GM08714 (cell line): ENCODE measurements around the gene SSUH2.
"Not testable (repeated sequence)": the region's sequence is repeated elsewhere in the genome, so short reads cannot be mapped to it uniquely, and the experiment has no call there.

Experiments
- H3K4me3 ChIP-seq: fragments of 200-500 bp; sonication (Bioruptor generic); 2 replicates; pipeline ENCODE4 v1.5.1; 2014; ENCODE audit warnings: mild to moderate bottlenecking, low read length, inconsistent platforms
- ZNF274 ChIP-seq: IDR thresholded peaks from 2 replicates; pipeline ENCODE4 v1.6.1; 2012; ENCODE audit warnings: mild to moderate bottlenecking, low read depth, low read length

SSUH2 gene

GRCh38 chr3:8597219-8597853 is 47.3 kb downstream of the SSUH2 start:
- no peak overlapping the region for H3K4me3 ChIP-seq
- no peak for TF ChIP-seq ZNF274

GRCh38 chr3:8596321-8597218 is 48.0 kb downstream of the SSUH2 start:
- TF ChIP-seq ZNF274 = no peak
- H3K4me3 ChIP-seq = no peak overlapping the region

GRCh38 chr3:8595695-8596115 is 48.9 kb downstream of the SSUH2 start:
- no peak for TF ChIP-seq ZNF274
- H3K4me3 ChIP-seq = no peak overlapping the region

GRCh38 chr3:8595252-8595651 is 49.3 kb downstream of the SSUH2 start:
- no peak overlapping the region for H3K4me3 ChIP-seq
- TF ChIP-seq ZNF274 = no peak

GRCh38 chr3:8593021-8593827 is 51.4 kb downstream of the SSUH2 start:
- no peak overlapping the region for H3K4me3 ChIP-seq
- TF ChIP-seq ZNF274 = no peak

GRCh38 chr3:8589880-8590556 is 54.6 kb downstream of the SSUH2 start:
- TF ChIP-seq ZNF274 = no peak
- no peak overlapping the region for H3K4me3 ChIP-seq

- H3K4me3 ChIP-seq = no peak overlapping the region
- TF ChIP-seq ZNF274 = no peak
Measured at GRCh38 chr3:8584661-8585060, 59.9 kb downstream of the SSUH2 start.

GRCh38 chr3:8581806-8582445 is 62.7 kb downstream of the SSUH2 start:
- TF ChIP-seq ZNF274 = no peak

GRCh38 chr3:8581373-8581772 is 63.2 kb downstream of the SSUH2 start:
- TF ChIP-seq ZNF274 = no peak
- H3K4me3 ChIP-seq = no peak overlapping the region

More at GRCh38 chr3:8581806-8582445, 62.7 kb downstream of the SSUH2 start:
- no peak overlapping the region for H3K4me3 ChIP-seq

- not testable (repeated sequence) for H3K4me3 ChIP-seq
Measured at GRCh38 chr3:8580434-8580833, 64.2 kb downstream of the SSUH2 start.

- H3K4me3 ChIP-seq = no peak overlapping the region
- no peak for TF ChIP-seq ZNF274
Measured at GRCh38 chr3:8579943-8580342, 64.7 kb downstream of the SSUH2 start.

GRCh38 chr3:8579096-8579495 is 65.5 kb downstream of the SSUH2 start:
- no peak for TF ChIP-seq ZNF274
- H3K4me3 ChIP-seq = no peak overlapping the region

- no peak overlapping the region for H3K4me3 ChIP-seq
- TF ChIP-seq ZNF274 = no peak
Measured at GRCh38 chr3:8578282-8578681, 66.3 kb downstream of the SSUH2 start.
